Measurements from ENCODE around the gene ADARB2.

GRCh38 chr10:1152386-1153250 lies 584.7 kb downstream of the ADARB2 start:
- no peak for TF ChIP-seq POLR2AphosphoS5 (IDR thresholded peaks at IDR 0.05; ENCODE audit: low read depth)
- TF ChIP-seq, protein P1, sequence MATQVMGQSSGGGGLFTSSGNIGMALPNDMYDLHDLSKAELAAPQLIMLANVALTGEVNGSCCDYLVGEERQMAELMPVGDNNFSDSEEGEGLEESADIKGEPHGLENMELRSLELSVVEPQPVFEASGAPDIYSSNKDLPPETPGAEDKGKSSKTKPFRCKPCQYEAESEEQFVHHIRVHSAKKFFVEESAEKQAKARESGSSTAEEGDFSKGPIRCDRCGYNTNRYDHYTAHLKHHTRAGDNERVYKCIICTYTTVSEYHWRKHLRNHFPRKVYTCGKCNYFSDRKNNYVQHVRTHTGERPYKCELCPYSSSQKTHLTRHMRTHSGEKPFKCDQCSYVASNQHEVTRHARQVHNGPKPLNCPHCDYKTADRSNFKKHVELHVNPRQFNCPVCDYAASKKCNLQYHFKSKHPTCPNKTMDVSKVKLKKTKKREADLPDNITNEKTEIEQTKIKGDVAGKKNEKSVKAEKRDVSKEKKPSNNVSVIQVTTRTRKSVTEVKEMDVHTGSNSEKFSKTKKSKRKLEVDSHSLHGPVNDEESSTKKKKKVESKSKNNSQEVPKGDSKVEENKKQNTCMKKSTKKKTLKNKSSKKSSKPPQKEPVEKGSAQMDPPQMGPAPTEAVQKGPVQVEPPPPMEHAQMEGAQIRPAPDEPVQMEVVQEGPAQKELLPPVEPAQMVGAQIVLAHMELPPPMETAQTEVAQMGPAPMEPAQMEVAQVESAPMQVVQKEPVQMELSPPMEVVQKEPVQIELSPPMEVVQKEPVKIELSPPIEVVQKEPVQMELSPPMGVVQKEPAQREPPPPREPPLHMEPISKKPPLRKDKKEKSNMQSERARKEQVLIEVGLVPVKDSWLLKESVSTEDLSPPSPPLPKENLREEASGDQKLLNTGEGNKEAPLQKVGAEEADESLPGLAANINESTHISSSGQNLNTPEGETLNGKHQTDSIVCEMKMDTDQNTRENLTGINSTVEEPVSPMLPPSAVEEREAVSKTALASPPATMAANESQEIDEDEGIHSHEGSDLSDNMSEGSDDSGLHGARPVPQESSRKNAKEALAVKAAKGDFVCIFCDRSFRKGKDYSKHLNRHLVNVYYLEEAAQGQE (IDR thresholded peaks at IDR 0.05; ENCODE audit: insufficient replicate concordance, low read depth): no peak
- TF ChIP-seq CTCF (IDR thresholded peaks at IDR 0.05; ENCODE audit: insufficient read depth, low read length): no peak

Data from HL-60 (cell line).